CD4-positive, CD25-positive, alpha-beta regulatory T cell (primary cell): ENCODE data around the gene DESI2. TPM values are rescaled to one million over a fixed set of nuclear protein-coding genes. Genes with fewer than 3 reads are reported as not detected.

Experiments used
- ATAC-seq, 2 donors: fragments of 150-1000 bp; cut with Tn5 transposase; one replicate each; pipeline ENCODE4 v1.10.0; 2021; ENCODE audit warnings: low read depth in 2 of 2, moderate number of reproducible peaks in 2 of 2, moderate library complexity in 1 of 2
- DNase-seq, 3 donors: peaks; one replicate each; pipeline versions ENCODE4 v3.0.0 to v3.0.0-alpha.2; 2012 to 2022; ENCODE audit warnings: mixed read lengths in 1 of 3
- H3K27ac ChIP-seq: one replicate; pipeline ENCODE4 v1.7.0; 2013; ENCODE audit warnings: mild to moderate bottlenecking, low read length; ENCODE audit not compliant: insufficient read depth, poor library complexity, severe bottlenecking
- H3K27me3 ChIP-seq: one replicate; pipeline ENCODE4 v1.7.0; 2013; ENCODE audit warnings: low read length; ENCODE audit not compliant: control insufficient read depth, insufficient read depth
- H3K36me3 ChIP-seq: one replicate; pipeline ENCODE4 v1.7.0; 2013; ENCODE audit warnings: mild to moderate bottlenecking, low read length, moderate library complexity; ENCODE audit not compliant: control insufficient read depth, insufficient read depth
- H3K4me1 ChIP-seq: 2 replicates; pipeline ENCODE4 v1.7.0; 2013; ENCODE audit warnings: mild to moderate bottlenecking, low read length; ENCODE audit not compliant: insufficient read depth, control insufficient read depth, poor library complexity, severe bottlenecking
- H3K4me3 ChIP-seq: one replicate; pipeline ENCODE4 v1.7.0; 2013; ENCODE audit warnings: low read depth, mild to moderate bottlenecking, low read length, moderate library complexity
- H3K9me3 ChIP-seq, 2 experiments: 1 replicate in 1 of 2; 2 replicates in 1 of 2; pipeline ENCODE4 v1.7.0; 2013; ENCODE audit warnings: low read length in 2 of 2, mild to moderate bottlenecking in 1 of 2, moderate library complexity in 1 of 2; ENCODE audit not compliant: control insufficient read depth in 2 of 2
- H3K27ac Mint-ChIP-seq, 3 donors: one replicate each; pipeline ENCODE4 v1.8.0; 2020 to 2022; ENCODE audit warnings: mild to moderate bottlenecking in 3 of 3, mixed read lengths in 3 of 3, moderate library complexity in 2 of 3
- H3K27me3 Mint-ChIP-seq: one replicate; pipeline ENCODE4 v1.8.0; 2022; ENCODE audit warnings: mild to moderate bottlenecking, mixed read lengths
- H3K36me3 Mint-ChIP-seq: one replicate; pipeline ENCODE4 v1.8.0; 2020; ENCODE audit warnings: mixed read lengths
- H3K4me1 Mint-ChIP-seq, 4 donors: one replicate each; pipeline ENCODE4 v1.8.0; 2020 to 2022; ENCODE audit warnings: mixed read lengths in 4 of 4, mild to moderate bottlenecking in 1 of 4
- H3K4me3 Mint-ChIP-seq, 4 donors: one replicate each; pipeline ENCODE4 v1.8.0; 2020 to 2022; ENCODE audit warnings: mild to moderate bottlenecking in 4 of 4, mixed read lengths in 4 of 4, moderate library complexity in 3 of 4
- H3K9me3 Mint-ChIP-seq, 7 donors: one replicate each; pipeline ENCODE4 v1.8.0; 2020 to 2022; ENCODE audit warnings: mixed read lengths in 7 of 7, mild to moderate bottlenecking in 3 of 7, moderate library complexity in 2 of 7
- polyA plus RNA-seq, 4 donors: library from polyadenylated mRNA; unstranded; fragments of 300-500 nt; fragmentation: Illumina TruSeq; gene quantifications; one replicate each; pipeline ENCODE4 v1.2.3, GENCODE V29; 2021
- total RNA-seq: library from RNA; stranded (reverse); gene quantifications from one replicate; pipeline ENCODE4 v1.2.3, GENCODE V29; 2022

The DESI2 gene
- total and polyA plus RNA-seq, 5 donors from 2014 or later = 15.6 to 23.7 (median 18.4) TPM

GRCh38 chr1:244741692-244742091 is 88.8 kb downstream of the DESI2 start:
- Histone ChIP-seq H3K36me3 (no peaks in the 10 kb centered on the region), H3K27ac (no peak overlapping the region), H3K9me3 (no peaks in the 10 kb centered on the region), H3K27me3 (no peaks in the 10 kb centered on the region), H3K4me3 (no peak overlapping the region), H3K4me1 (no peaks in the 10 kb centered on the region)
- H3K9me3 Mint-ChIP-seq = no peaks in the 10 kb centered on the region
- H3K4me3 Mint-ChIP-seq = no peak overlapping the region
- no peaks in the 10 kb centered on the region for H3K27me3 Mint-ChIP-seq
- ATAC-seq = no peak
- H3K36me3 Mint-ChIP-seq = no peaks in the 10 kb centered on the region
- H3K4me1 Mint-ChIP-seq = no peaks in the 10 kb centered on the region
- no peak overlapping the region for H3K27ac Mint-ChIP-seq
- no peak for DNase-seq

- Histone ChIP-seq H3K4me3 (no peak overlapping the region), H3K36me3 (no peaks in the 10 kb centered on the region), H3K4me1 (no peaks in the 10 kb centered on the region), H3K27me3 (no peaks in the 10 kb centered on the region), H3K9me3 (no peaks in the 10 kb centered on the region), H3K27ac (no peak overlapping the region)
- peaks cover 5% of the 10 kb centered on the region for H3K27me3 Mint-ChIP-seq
- H3K4me1 Mint-ChIP-seq = no peaks in the 10 kb centered on the region
- no peak overlapping the region for H3K4me3 Mint-ChIP-seq
- H3K9me3 Mint-ChIP-seq = no peaks in the 10 kb centered on the region
- no peak for ATAC-seq
- no peaks in the 10 kb centered on the region for H3K36me3 Mint-ChIP-seq
- H3K27ac Mint-ChIP-seq = no peak overlapping the region
- DNase-seq = no peak
Measured at GRCh38 chr1:244749230-244750016, 96.5 kb downstream of the DESI2 start.

GRCh38 chr1:244751271-244751895 is 98.5 kb downstream of the DESI2 start:
- no peak overlapping the region for H3K4me3 ChIP-seq
- Mint-ChIP-seq H3K4me3 (no peak overlapping the region), H3K27me3 (peaks cover 5% of the 10 kb centered on the region), H3K36me3 (no peaks in the 10 kb centered on the region), H3K4me1 (no peaks in the 10 kb centered on the region), H3K9me3 (no peaks in the 10 kb centered on the region), H3K27ac (no peak overlapping the region)
- no peaks in the 10 kb centered on the region for H3K36me3 ChIP-seq
- no peaks in the 10 kb centered on the region for H3K9me3 ChIP-seq
- no peak overlapping the region for H3K27ac ChIP-seq
- ATAC-seq (no peak), DNase-seq (no peak)
- no peaks in the 10 kb centered on the region for H3K4me1 ChIP-seq
- no peaks in the 10 kb centered on the region for H3K27me3 ChIP-seq

- Mint-ChIP-seq H3K27me3 (no peaks in the 10 kb centered on the region), H3K9me3 (no peaks in the 10 kb centered on the region), H3K4me3 (no peak overlapping the region), H3K4me1 (no peaks in the 10 kb centered on the region), H3K36me3 (no peaks in the 10 kb centered on the region), H3K27ac (no peak overlapping the region)
- H3K27ac ChIP-seq = no peak overlapping the region
- H3K9me3 ChIP-seq = no peaks in the 10 kb centered on the region
- no peaks in the 10 kb centered on the region for H3K4me1 ChIP-seq
- no peak overlapping the region for H3K4me3 ChIP-seq
- no peaks in the 10 kb centered on the region for H3K27me3 ChIP-seq
- DNase-seq (no peak), ATAC-seq (no peak)
- H3K36me3 ChIP-seq = no peaks in the 10 kb centered on the region
Measured at GRCh38 chr1:244755673-244756072, 102.7 kb downstream of the DESI2 start.

GRCh38 chr1:244757091-244757939 is 104.4 kb downstream of the DESI2 start:
- Mint-ChIP-seq H3K9me3 (peaks cover 0 to 1% (median 0%) of the 10 kb centered on the region in 7 donors), H3K4me1 (no peaks in the 10 kb centered on the region), H3K27me3 (no peaks in the 10 kb centered on the region), H3K4me3 (no peak overlapping the region), H3K36me3 (no peaks in the 10 kb centered on the region), H3K27ac (no peak overlapping the region)
- H3K4me3 ChIP-seq = no peak overlapping the region
- H3K4me1 ChIP-seq = no peaks in the 10 kb centered on the region
- H3K27me3 ChIP-seq = no peaks in the 10 kb centered on the region
- H3K27ac ChIP-seq = no peak overlapping the region
- DNase-seq (no peak), ATAC-seq (no peak)
- H3K9me3 ChIP-seq = no peaks in the 10 kb centered on the region
- no peaks in the 10 kb centered on the region for H3K36me3 ChIP-seq

Other genes with a start within 250 kb of the DESI2 start
- gene ADSS2, start 201.2 kb upstream of the DESI2 start, total RNA-seq = 53.4 TPM
- gene ADSS2, start 201.2 kb upstream of the DESI2 start, polyA plus RNA-seq = 10 to 100 TPM; 27.1 to 29.0 (median 28.0) TPM
- 0.49 TPM for gene CATSPERE, start 191.9 kb upstream of the DESI2 start, total RNA-seq
- under 1 TPM in 1 of 4 donors, not detected in 3; 0.58 TPM for gene CATSPERE, start 191.9 kb upstream of the DESI2 start, polyA plus RNA-seq
- 25.8 TPM for gene COX20, start 182.5 kb downstream of the DESI2 start, total RNA-seq
- gene COX20, start 182.5 kb downstream of the DESI2 start, polyA plus RNA-seq = 10 to 100 TPM; 32.0 to 42.2 (median 37.2) TPM
- 523 TPM for gene HNRNPU, start 211.4 kb downstream of the DESI2 start, total RNA-seq
- 100 to 1,000 TPM; 169 to 234 (median 216) TPM for gene HNRNPU, start 211.4 kb downstream of the DESI2 start, polyA plus RNA-seq